HepG2 (cell line): Measurements from ENCODE around the gene MRPL14. TPM values are rescaled to one million over a fixed set of nuclear protein-coding genes. Genes with fewer than 3 reads are reported as not detected.

Source experiments
- FOSL1 ChIP-seq: sonication (generic); formaldehyde crosslinking; IDR thresholded peaks from 2 replicates; pipeline ENCODE4 v1.9.0; 2021; ENCODE audit warnings: missing genetic modification reagents, borderline replicate concordance
- LCORL ChIP-seq, 2 experiments: fragments of 450-650 bp in 1 of 2; sonication (generic) in 1 of 2; formaldehyde crosslinking in 1 of 2; IDR thresholded peaks; 2 replicates each; pipeline versions ENCODE4 v1.5.0 to v1.6.1; 2017 to 2020; ENCODE audit warnings: antibody characterized with exemption in 1 of 2, missing genetic modification reagents in 1 of 2
- MIER2 ChIP-seq: IDR thresholded peaks from 2 replicates; pipeline ENCODE4 v1.6.1; 2016; ENCODE audit warnings: missing biosample characterization, missing genetic modification reagents
- PCBP2 ChIP-seq: fragments of 200-400 bp; formaldehyde crosslinking; optimal IDR thresholded peaks from 2 replicates; pipeline ENCODE3; 2018; ENCODE audit warnings: low read length, low read depth; ENCODE audit not compliant: poor library complexity, severe bottlenecking
- RFX3 ChIP-seq: IDR thresholded peaks from 2 replicates; pipeline ENCODE4 v1.6.1; 2016; ENCODE audit warnings: missing biosample characterization, missing genetic modification reagents
- SP140L ChIP-seq: sonication (generic); formaldehyde crosslinking; IDR thresholded peaks from 2 replicates; pipeline ENCODE4 v1.4.0; 2020; ENCODE audit warnings: missing genetic modification reagents, borderline replicate concordance
- TCF7L2 ChIP-seq: IDR thresholded peaks from 2 replicates; pipeline ENCODE4 v1.6.1; 2011; ENCODE audit warnings: mild to moderate bottlenecking, low read depth, low read length, moderate library complexity
- YEATS2 ChIP-seq: sonication (generic); formaldehyde crosslinking; IDR thresholded peaks from 2 replicates; pipeline ENCODE4 v1.4.0; 2020; ENCODE audit warnings: missing genetic modification reagents, borderline replicate concordance
- ZNF558 ChIP-seq: sonication (generic); formaldehyde crosslinking; IDR thresholded peaks from 2 replicates; pipeline ENCODE4 v1.9.0; 2022; ENCODE audit warnings: mild to moderate bottlenecking, missing genetic modification reagents, borderline replicate concordance
- ZNF607 ChIP-seq: sonication (generic); formaldehyde crosslinking; IDR thresholded peaks from 2 replicates; pipeline ENCODE4 v1.5.1; 2020; ENCODE audit warnings: missing genetic modification reagents, mild to moderate bottlenecking, borderline replicate concordance
- ZSCAN20 ChIP-seq: sonication (generic); formaldehyde crosslinking; IDR thresholded peaks from 2 replicates; pipeline ENCODE4 v1.4.0; 2020; ENCODE audit warnings: missing genetic modification reagents, mild to moderate bottlenecking, borderline replicate concordance
- polyA plus RNA-seq, 8 experiments: library from polyadenylated mRNA; depleted of rRNA in 3 of 8; stranded (reverse) in 7 of 8; unstranded in 1 of 8; fragments of >200 nt; fragmentation: Illumina TruSeq in 4 of 8; extraction: Trizol in 4 of 8; gene quantifications; 2 replicates each; pipeline versions ENCODE4 v1.2.1 to v1.2.3, GENCODE V29; 2011 to 2016; ENCODE audit warnings: low read depth in 4 of 8, missing spikeins in 1 of 8, mixed read lengths in 1 of 8; ENCODE audit not compliant: insufficient read depth in 1 of 8
- total RNA-seq, 5 experiments: library from RNA; depleted of rRNA; stranded (reverse); fragments of >200 nt; fragmentation: Illumina TruSeq; extraction: Trizol; gene quantifications; 2 replicates each; pipeline ENCODE4 v1.2.3, GENCODE V29; 2016; ENCODE audit warnings: low read depth in 1 of 5
- TF ChIP-seq, protein P1 (sequence below): sonication (generic); formaldehyde crosslinking; IDR thresholded peaks from 2 replicates; pipeline ENCODE4 v1.8.0; 2022; ENCODE audit warnings: missing genetic modification reagents, mild to moderate bottlenecking, moderate library complexity, borderline replicate concordance
- TF ChIP-seq, protein P2 (sequence below): sonication (generic); formaldehyde crosslinking; IDR thresholded peaks from 2 replicates; pipeline ENCODE4 v1.4.0; 2020; ENCODE audit warnings: missing genetic modification reagents
- TF ChIP-seq, protein P3 (sequence below): sonication (generic); formaldehyde crosslinking; IDR thresholded peaks from 2 replicates; pipeline ENCODE4 v1.4.0; 2020; ENCODE audit warnings: missing genetic modification reagents
- TF ChIP-seq, protein P4 (sequence below): sonication (generic); formaldehyde crosslinking; IDR thresholded peaks from 2 replicates; pipeline ENCODE4 v1.8.0; 2022; ENCODE audit warnings: low read depth, missing genetic modification reagents
- TF ChIP-seq, protein P5 (sequence below): sonication (generic); formaldehyde crosslinking; IDR thresholded peaks from 2 replicates; pipeline ENCODE4 v1.5.1; 2020; ENCODE audit warnings: missing genetic modification reagents, mild to moderate bottlenecking, borderline replicate concordance
- TF ChIP-seq, protein P6 (sequence below): sonication (generic); formaldehyde crosslinking; IDR thresholded peaks from 2 replicates; pipeline ENCODE4 v1.4.0; 2020; ENCODE audit warnings: mild to moderate bottlenecking, low read depth, missing genetic modification reagents

The MRPL14 gene
- total and polyA plus RNA-seq, 2 of the 13 experiments (the other 11 are each of a cell fraction or from before 2014, with no cell fraction given) = 157 to 178 TPM

DNA sequence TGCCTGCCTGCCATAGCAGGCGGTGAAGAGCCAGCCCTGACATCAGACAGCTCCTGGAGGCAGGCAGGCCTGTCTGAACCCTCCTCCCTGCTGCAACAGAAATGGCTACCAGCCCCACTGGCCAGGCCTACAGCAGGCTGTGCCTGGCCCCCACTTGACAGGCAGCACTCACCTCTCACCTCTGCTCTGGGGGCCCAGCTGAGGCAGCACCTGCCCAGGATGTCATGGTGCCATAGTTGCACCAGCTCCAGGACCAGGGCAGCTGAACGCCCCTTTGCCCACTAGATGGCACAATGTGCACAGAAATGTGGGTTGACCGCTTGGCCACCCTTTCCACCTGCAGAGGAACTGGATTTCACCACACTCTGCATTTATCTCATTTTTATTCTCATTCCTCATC lies 30.6 kb downstream of the MRPL14 start (continued):
- TF ChIP-seq, protein P1, sequence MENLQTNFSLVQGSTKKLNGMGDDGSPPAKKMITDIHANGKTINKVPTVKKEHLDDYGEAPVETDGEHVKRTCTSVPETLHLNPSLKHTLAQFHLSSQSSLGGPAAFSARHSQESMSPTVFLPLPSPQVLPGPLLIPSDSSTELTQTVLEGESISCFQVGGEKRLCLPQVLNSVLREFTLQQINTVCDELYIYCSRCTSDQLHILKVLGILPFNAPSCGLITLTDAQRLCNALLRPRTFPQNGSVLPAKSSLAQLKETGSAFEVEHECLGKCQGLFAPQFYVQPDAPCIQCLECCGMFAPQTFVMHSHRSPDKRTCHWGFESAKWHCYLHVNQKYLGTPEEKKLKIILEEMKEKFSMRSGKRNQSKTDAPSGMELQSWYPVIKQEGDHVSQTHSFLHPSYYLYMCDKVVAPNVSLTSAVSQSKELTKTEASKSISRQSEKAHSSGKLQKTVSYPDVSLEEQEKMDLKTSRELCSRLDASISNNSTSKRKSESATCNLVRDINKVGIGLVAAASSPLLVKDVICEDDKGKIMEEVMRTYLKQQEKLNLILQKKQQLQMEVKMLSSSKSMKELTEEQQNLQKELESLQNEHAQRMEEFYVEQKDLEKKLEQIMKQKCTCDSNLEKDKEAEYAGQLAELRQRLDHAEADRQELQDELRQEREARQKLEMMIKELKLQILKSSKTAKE (CRISPR knock-in tag) = no peak
- TF ChIP-seq, protein P2, sequence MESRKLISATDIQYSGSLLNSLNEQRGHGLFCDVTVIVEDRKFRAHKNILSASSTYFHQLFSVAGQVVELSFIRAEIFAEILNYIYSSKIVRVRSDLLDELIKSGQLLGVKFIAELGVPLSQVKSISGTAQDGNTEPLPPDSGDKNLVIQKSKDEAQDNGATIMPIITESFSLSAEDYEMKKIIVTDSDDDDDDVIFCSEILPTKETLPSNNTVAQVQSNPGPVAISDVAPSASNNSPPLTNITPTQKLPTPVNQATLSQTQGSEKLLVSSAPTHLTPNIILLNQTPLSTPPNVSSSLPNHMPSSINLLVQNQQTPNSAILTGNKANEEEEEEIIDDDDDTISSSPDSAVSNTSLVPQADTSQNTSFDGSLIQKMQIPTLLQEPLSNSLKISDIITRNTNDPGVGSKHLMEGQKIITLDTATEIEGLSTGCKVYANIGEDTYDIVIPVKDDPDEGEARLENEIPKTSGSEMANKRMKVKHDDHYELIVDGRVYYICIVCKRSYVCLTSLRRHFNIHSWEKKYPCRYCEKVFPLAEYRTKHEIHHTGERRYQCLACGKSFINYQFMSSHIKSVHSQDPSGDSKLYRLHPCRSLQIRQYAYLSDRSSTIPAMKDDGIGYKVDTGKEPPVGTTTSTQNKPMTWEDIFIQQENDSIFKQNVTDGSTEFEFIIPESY (CRISPR knock-in tag) = peak; percentile 92
- TF ChIP-seq RFX3 (CRISPR knock-in tag) = no peak
- no peak for TF ChIP-seq SP140L (CRISPR knock-in tag)
- no peak for TF ChIP-seq PCBP2
- no peak for TF ChIP-seq ZSCAN20 (CRISPR knock-in tag)
- TF ChIP-seq YEATS2 = peak; percentile 45; the same call in 1 of the 2 replicates
- TF ChIP-seq, protein P3, sequence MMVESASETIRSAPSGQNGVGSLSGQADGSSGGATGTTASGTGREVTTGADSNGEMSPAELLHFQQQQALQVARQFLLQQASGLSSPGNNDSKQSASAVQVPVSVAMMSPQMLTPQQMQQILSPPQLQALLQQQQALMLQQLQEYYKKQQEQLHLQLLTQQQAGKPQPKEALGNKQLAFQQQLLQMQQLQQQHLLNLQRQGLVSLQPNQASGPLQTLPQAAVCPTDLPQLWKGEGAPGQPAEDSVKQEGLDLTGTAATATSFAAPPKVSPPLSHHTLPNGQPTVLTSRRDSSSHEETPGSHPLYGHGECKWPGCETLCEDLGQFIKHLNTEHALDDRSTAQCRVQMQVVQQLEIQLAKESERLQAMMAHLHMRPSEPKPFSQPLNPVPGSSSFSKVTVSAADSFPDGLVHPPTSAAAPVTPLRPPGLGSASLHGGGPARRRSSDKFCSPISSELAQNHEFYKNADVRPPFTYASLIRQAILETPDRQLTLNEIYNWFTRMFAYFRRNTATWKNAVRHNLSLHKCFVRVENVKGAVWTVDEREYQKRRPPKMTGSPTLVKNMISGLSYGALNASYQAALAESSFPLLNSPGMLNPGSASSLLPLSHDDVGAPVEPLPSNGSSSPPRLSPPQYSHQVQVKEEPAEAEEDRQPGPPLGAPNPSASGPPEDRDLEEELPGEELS (CRISPR knock-in tag) = no peak
- TF ChIP-seq, protein P4, sequence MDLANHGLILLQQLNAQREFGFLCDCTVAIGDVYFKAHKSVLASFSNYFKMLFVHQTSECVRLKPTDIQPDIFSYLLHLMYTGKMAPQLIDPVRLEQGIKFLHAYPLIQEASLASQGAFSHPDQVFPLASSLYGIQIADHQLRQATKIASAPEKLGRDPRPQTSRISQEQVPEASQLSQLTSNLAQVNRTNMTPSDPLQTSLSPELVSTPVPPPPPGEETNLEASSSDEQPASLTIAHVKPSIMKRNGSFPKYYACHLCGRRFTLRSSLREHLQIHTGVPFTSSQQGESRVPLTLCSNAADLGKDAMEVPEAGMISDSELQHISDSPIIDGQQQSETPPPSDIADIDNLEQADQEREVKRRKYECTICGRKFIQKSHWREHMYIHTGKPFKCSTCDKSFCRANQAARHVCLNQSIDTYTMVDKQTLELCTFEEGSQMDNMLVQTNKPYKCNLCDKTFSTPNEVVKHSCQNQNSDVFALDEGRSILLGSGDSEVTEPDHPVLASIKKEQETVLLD = no peak
- TF ChIP-seq MIER2 (CRISPR knock-in tag) = 0 out of 2 replicates have a peak, but pooled peaks have one; percentile 13
- TF ChIP-seq ZNF607 (CRISPR knock-in tag) = no peak
- TF ChIP-seq, protein P5, sequence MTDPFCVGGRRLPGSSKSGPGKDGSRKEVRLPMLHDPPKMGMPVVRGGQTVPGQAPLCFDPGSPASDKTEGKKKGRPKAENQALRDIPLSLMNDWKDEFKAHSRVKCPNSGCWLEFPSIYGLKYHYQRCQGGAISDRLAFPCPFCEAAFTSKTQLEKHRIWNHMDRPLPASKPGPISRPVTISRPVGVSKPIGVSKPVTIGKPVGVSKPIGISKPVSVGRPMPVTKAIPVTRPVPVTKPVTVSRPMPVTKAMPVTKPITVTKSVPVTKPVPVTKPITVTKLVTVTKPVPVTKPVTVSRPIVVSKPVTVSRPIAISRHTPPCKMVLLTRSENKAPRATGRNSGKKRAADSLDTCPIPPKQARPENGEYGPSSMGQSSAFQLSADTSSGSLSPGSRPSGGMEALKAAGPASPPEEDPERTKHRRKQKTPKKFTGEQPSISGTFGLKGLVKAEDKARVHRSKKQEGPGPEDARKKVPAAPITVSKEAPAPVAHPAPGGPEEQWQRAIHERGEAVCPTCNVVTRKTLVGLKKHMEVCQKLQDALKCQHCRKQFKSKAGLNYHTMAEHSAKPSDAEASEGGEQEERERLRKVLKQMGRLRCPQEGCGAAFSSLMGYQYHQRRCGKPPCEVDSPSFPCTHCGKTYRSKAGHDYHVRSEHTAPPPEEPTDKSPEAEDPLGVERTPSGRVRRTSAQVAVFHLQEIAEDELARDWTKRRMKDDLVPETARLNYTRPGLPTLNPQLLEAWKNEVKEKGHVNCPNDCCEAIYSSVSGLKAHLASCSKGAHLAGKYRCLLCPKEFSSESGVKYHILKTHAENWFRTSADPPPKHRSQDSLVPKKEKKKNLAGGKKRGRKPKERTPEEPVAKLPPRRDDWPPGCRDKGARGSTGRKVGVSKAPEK (CRISPR knock-in tag) = no peak
- TF ChIP-seq LCORL (IDR thresholded peaks at IDR 0.05) = no peak
- peak; percentile 45; the same call in 1 of the 2 replicates for TF ChIP-seq LCORL (CRISPR knock-in tag; IDR thresholded peaks at IDR 0.05)
- no peak for TF ChIP-seq TCF7L2
- no peak for TF ChIP-seq ZNF558 (CRISPR knock-in tag)
- TF ChIP-seq FOSL1 (CRISPR knock-in tag) = no peak
- TF ChIP-seq, protein P6, sequence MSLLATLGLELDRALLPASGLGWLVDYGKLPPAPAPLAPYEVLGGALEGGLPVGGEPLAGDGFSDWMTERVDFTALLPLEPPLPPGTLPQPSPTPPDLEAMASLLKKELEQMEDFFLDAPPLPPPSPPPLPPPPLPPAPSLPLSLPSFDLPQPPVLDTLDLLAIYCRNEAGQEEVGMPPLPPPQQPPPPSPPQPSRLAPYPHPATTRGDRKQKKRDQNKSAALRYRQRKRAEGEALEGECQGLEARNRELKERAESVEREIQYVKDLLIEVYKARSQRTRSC (CRISPR knock-in tag) = no peak
